Activated naive CD4-positive, alpha-beta T cell treated with anti-CD3 and anti-CD28 coated beads, Interleukin-2, amount 10 ng/mL, durations not matched to agents 7 days and 5 days (primary cell): Measurements from ENCODE around the gene PRAMEF18.
"Not testable (repeated sequence)": the region's sequence is repeated elsewhere in the genome, so short reads cannot be mapped to it uniquely, and the experiment has no call there.

Experiments used
- CTCF ChIA-PET: fragments of 350-600 bp; sonication (Branson Sonifier 250); formaldehyde crosslinking; loops from one replicate; lab custom pipeline; 2021; ENCODE audit warnings: antibody characterized with exemption; lab: Charles Lee
- DNase-seq: peaks from one replicate; pipeline ENCODE4 v3.0.0-alpha.2; 2020
- H3K27ac Mint-ChIP-seq: one replicate; pipeline ENCODE4 v1.8.0; 2021; ENCODE audit warnings: mild to moderate bottlenecking, moderate library complexity, mixed read lengths
- H3K27me3 Mint-ChIP-seq: one replicate; pipeline ENCODE4 v1.8.0; 2021; ENCODE audit warnings: mild to moderate bottlenecking, mixed read lengths
- H3K36me3 Mint-ChIP-seq: one replicate; pipeline ENCODE4 v1.8.0; 2021; ENCODE audit warnings: mixed read lengths
- H3K4me1 Mint-ChIP-seq: one replicate; pipeline ENCODE4 v1.8.0; 2021; ENCODE audit warnings: mixed read lengths
- H3K4me3 Mint-ChIP-seq: one replicate; pipeline ENCODE4 v1.8.0; 2021; ENCODE audit warnings: mild to moderate bottlenecking, moderate library complexity, mixed read lengths
- H3K9me3 Mint-ChIP-seq: one replicate; pipeline ENCODE4 v1.8.0; 2021; ENCODE audit warnings: mixed read lengths

PRAMEF18 gene

DNA sequence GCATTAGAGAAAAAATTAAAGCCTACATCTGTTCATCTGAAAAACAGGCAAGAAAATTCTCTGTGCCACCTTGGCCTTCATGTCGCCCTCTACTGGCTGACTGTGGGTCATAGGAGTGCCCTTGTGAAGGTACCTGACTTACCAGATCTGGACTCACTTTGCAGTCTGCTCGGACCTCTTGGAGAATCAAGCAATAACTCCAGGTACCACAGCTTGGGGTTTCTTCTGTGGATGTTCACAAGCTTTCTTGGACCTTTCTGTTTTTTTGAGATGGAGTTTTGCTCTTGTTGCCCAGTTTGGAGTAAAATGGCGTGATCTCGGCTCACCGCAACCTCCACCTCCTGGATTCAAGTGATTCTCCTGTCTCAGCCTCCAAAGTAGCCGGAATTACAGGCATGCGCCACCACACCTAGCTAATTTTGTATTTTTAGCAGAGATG lies 2.4 kb upstream of the PRAMEF18 start:
- no peaks in the 10 kb centered on the region for H3K4me1 Mint-ChIP-seq
- CTCF ChIA-PET: no interaction called here
- no peak overlapping the region for H3K4me3 Mint-ChIP-seq
- H3K27ac Mint-ChIP-seq: no peak overlapping the region
- H3K27me3 Mint-ChIP-seq: no peaks in the 10 kb centered on the region
- DNase-seq: peak; percentile 60
- H3K36me3 Mint-ChIP-seq: no peaks in the 10 kb centered on the region
- no peaks in the 10 kb centered on the region for H3K9me3 Mint-ChIP-seq

DNA sequence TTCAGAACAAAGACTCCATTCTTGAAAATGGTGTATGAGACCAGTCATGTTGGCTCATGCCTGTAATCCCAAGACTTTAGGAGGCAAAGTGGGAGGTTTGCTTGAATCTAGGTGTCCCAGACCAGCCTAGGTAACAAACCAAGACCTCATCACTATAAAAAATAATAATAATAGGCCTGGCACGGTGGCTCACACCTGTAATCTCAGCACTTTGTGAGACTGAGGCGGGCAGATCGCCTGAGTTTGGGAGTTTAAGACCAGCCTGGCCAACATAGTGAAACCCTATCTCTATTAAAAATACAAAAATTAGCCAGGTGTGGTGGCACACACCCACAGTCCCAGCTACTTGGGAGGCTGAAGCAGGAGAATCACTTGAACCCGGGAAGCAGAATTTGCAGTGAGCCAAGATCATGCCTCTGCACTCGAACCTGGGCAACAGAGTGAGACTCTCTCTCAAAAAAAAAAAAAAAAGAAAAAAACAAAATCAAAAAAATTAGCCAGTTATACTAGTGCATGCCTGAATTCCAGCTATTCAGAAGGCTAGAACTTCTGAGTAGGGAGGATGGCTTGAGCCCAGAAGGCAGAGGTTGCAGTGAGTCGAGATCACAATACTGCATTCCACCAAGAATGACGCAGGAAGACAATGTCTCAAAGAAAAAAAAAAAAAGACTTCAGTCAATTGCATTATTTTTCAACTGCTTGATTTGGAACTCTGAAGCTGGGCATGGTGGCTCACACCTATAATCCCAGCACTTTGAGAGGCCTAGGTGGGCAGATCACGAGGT lies 1.5 kb upstream of the PRAMEF18 start:
- H3K4me3 Mint-ChIP-seq, DNase-seq, H3K36me3 Mint-ChIP-seq, H3K4me1 Mint-ChIP-seq, CTCF ChIA-PET, H3K27me3 Mint-ChIP-seq, H3K27ac Mint-ChIP-seq, H3K9me3 Mint-ChIP-seq: not testable (repeated sequence)

- no peaks in the 10 kb centered on the region for H3K27me3 Mint-ChIP-seq
- H3K36me3 Mint-ChIP-seq: no peaks in the 10 kb centered on the region
- no peaks in the 10 kb centered on the region for H3K4me1 Mint-ChIP-seq
- H3K9me3 Mint-ChIP-seq: no peaks in the 10 kb centered on the region
- DNase-seq: no peak
- CTCF ChIA-PET: no interaction called here
- H3K27ac Mint-ChIP-seq: no peak overlapping the region
- H3K4me3 Mint-ChIP-seq: no peak overlapping the region
Measured at GRCh38 chr1:13224480-13225060, 1.4 kb downstream of the PRAMEF18 start.

DNA sequence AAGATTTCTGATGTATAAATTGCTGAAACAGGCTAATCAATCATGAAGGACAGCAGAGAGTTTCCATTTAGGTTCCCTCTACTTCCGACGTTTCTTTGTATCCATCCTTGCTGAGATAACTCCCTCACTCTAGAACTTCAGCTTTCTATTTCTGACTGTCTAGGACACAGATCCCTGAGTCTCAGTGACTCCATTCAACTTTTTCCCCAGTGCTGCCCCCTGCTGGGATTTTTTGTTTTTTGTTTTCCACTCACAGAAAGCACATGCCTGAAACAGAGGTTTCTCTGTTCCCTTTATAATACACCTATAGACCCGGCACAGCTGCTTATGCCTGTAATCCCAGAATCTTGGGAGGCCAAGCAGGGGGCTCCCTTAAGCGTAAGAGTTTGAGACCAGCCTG lies 3.2 kb downstream of the PRAMEF18 start:
- H3K4me1 Mint-ChIP-seq, H3K9me3 Mint-ChIP-seq, H3K27me3 Mint-ChIP-seq, H3K4me3 Mint-ChIP-seq, H3K27ac Mint-ChIP-seq, DNase-seq, CTCF ChIA-PET, H3K36me3 Mint-ChIP-seq: not testable (repeated sequence)

DNA sequence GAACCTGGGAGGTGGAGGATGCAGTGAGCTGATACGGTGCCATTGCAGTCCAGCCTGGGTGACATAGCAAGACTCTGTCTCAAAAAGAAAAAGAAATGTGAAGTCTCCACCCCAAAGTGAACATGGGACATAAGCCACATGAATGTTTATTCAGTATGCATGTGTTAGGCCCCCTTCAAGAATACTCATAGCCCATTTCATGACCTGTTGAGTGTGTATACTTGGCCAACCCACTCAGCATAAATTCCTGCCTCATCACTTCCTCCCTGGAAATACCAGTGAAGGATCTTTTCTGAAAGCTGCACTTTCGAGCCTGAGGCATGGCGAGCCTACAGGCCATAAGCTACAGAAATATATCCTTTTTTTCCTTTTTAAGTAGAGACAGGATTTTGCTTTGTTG lies 6.8 kb downstream of the PRAMEF18 start:
- DNase-seq, CTCF ChIA-PET, H3K9me3 Mint-ChIP-seq: not testable (repeated sequence)

GRCh38 chr1:13216619-13217018 lies 9.3 kb downstream of the PRAMEF18 start:
- CTCF ChIA-PET, H3K4me3 Mint-ChIP-seq, H3K27ac Mint-ChIP-seq, H3K36me3 Mint-ChIP-seq, H3K4me1 Mint-ChIP-seq, H3K27me3 Mint-ChIP-seq, H3K9me3 Mint-ChIP-seq, DNase-seq: not testable (repeated sequence)

More for the DNA sequence above, 6.8 kb downstream of the PRAMEF18 start:
- not testable (repeated sequence) for H3K27me3 Mint-ChIP-seq, H3K27ac Mint-ChIP-seq, H3K4me1 Mint-ChIP-seq, H3K36me3 Mint-ChIP-seq, H3K4me3 Mint-ChIP-seq

GRCh38 chr1:13208712-13209111 lies 17.2 kb downstream of the PRAMEF18 start:
- H3K27ac Mint-ChIP-seq, H3K9me3 Mint-ChIP-seq, H3K4me1 Mint-ChIP-seq, H3K4me3 Mint-ChIP-seq, DNase-seq, CTCF ChIA-PET, H3K36me3 Mint-ChIP-seq, H3K27me3 Mint-ChIP-seq: not testable (repeated sequence)

- DNase-seq, CTCF ChIA-PET, H3K4me1 Mint-ChIP-seq: not testable (repeated sequence)
Measured at GRCh38 chr1:13201309-13201708, 24.6 kb downstream of the PRAMEF18 start, which contains the start of gene PRAMEF13. Gene PRAMEF13 (minus strand): TSS chr1:13201409. CDS start chr1:13199589, 1,820 bp downstream.

More at GRCh38 chr1:13201309-13201708, 24.6 kb downstream of the PRAMEF18 start, which contains the start of gene PRAMEF13:
- not testable (repeated sequence) for H3K4me3 Mint-ChIP-seq, H3K9me3 Mint-ChIP-seq, H3K36me3 Mint-ChIP-seq, H3K27me3 Mint-ChIP-seq, H3K27ac Mint-ChIP-seq
